Renal cortical epithelial cell (primary cell): ENCODE results near the gene OR11H7. TPM values are rescaled to one million over a fixed set of nuclear protein-coding genes. Genes with fewer than 3 reads are reported as not detected.
A peak's percentile ranks its signal among the peaks of the same experiment; 100 is the strongest.
"Not testable (repeated sequence)": the region's sequence is repeated elsewhere in the genome, so short reads cannot be mapped to it uniquely, and the experiment has no call there.

Experiments
- DNase-seq: peaks from one replicate; pipeline ENCODE4 v3.0.0-alpha.2; 2011; ENCODE audit warnings: low read depth
- total RNA-seq: library from RNA; depleted of rRNA; stranded (reverse); fragments of >200 nt; gene quantifications from 2 replicates; pipeline ENCODE4 v1.2.3, GENCODE V29; 2014

The OR11H7 gene
- total RNA-seq, 1 donor from 2014 or later = not detected

- peak; percentile 24 for DNase-seq
Observed at GRCh38 chr14:20278414-20278813, 49.6 kb downstream of the OR11H7 start.

- DNase-seq = not testable (repeated sequence)
Observed at GRCh38 chr14:20280265-20280664, 51.5 kb downstream of the OR11H7 start.

Other genes with a start within 250 kb of the OR11H7 start
- gene OR4Q2, start 226.8 kb upstream of the OR11H7 start, total RNA-seq = not detected in 2 replicates
- gene OR4K14, start 209.7 kb upstream of the OR11H7 start, total RNA-seq = not detected in 2 replicates
- gene OR4K13, start 192.9 kb upstream of the OR11H7 start, total RNA-seq = not detected in 2 replicates
- not detected in 2 replicates for gene OR4L1, start 168.9 kb upstream of the OR11H7 start, total RNA-seq
- not detected in 2 replicates for gene OR4K17, start 118.2 kb upstream of the OR11H7 start, total RNA-seq
- not detected in 2 replicates for gene OR4N5, start 90.2 kb upstream of the OR11H7 start, total RNA-seq
- gene OR11G2, start 38.1 kb upstream of the OR11H7 start, total RNA-seq = not detected in 2 replicates
- not detected in 2 replicates for gene OR11H6, start 5.3 kb upstream of the OR11H7 start, total RNA-seq
- gene OR11H4, start 10.3 kb downstream of the OR11H7 start, total RNA-seq = not detected in 2 replicates
- 13.2 and 26.4 TPM in 2 replicates for gene TTC5, start 77.0 kb downstream of the OR11H7 start, total RNA-seq
- gene CCNB1IP1, start 104.3 kb downstream of the OR11H7 start, total RNA-seq = 40.1 and 60.3 TPM in 2 replicates
- gene PARP2, start 114.7 kb downstream of the OR11H7 start, total RNA-seq = 4.2 and 12.6 TPM in 2 replicates
- 20.8 and 32.5 TPM in 2 replicates for gene TEP1, start 184.5 kb downstream of the OR11H7 start, total RNA-seq
- not detected in 2 replicates for gene KLHL33, start 207.2 kb downstream of the OR11H7 start, total RNA-seq
- 22.9 and 60.1 TPM in 2 replicates for gene OSGEP, start 225.8 kb downstream of the OR11H7 start, total RNA-seq
- 66.0 and 73.5 TPM in 2 replicates for gene APEX1, start 226.2 kb downstream of the OR11H7 start, total RNA-seq
- 14.9 and 23.1 TPM in 2 replicates for gene PIP4P1, start 232.5 kb downstream of the OR11H7 start, total RNA-seq
- 88.2 and 172 TPM in 2 replicates for gene PNP, start 240.4 kb downstream of the OR11H7 start, total RNA-seq